CD4-positive, alpha-beta T cell treated with Interleukin-10 for 1 hour (primary cell): ENCODE measurements around the gene TFE3.

ENCODE experiments used
- DNase-seq: peaks from one replicate; pipeline ENCODE4 v3.0.0-alpha.2; 2020

TFE3 gene

GRCh38 chrX:49060914-49061313, 17.8 kb upstream of the TFE3 start:
- no peak for DNase-seq

GRCh38 chrX:49059681-49060085, 16.5 kb upstream of the TFE3 start:
- DNase-seq, result no peak

- DNase-seq, result no peak
These were observed 16.0 kb upstream of the TFE3 start for GRCh38 chrX:49059201-49059600.

GRCh38 chrX:49058794-49059193, 15.6 kb upstream of the TFE3 start, which contains the start of gene CCDC120:
CCDC120 (plus strand) TSS chrX:49058999; CDS start chrX:49062042, 3,043 bp downstream.
- no peak for DNase-seq

GRCh38 chrX:49054073-49054762, 11.1 kb upstream of the TFE3 start:
- no peak for DNase-seq

GRCh38 chrX:49053223-49054072, 10.3 kb upstream of the TFE3 start:
- peak; percentile 75 for DNase-seq

GRCh38 chrX:49043987-49044281, 777 bp upstream of the TFE3 start:
- DNase-seq, result no peak

- peak; percentile 18 for DNase-seq
These were observed 457 bp downstream of the TFE3 start for GRCh38 chrX:49042581-49043219.

GRCh38 chrX:49041744-49042580, 1.2 kb downstream of the TFE3 start:
- DNase-seq, result peak; percentile 28

- no peak for DNase-seq
These were observed 2.7 kb downstream of the TFE3 start for GRCh38 chrX:49040376-49040955.

- peak; percentile 60 for DNase-seq
These were observed 3.4 kb downstream of the TFE3 start for GRCh38 chrX:49039598-49040375.

- DNase-seq, result no peak
These were observed 5.2 kb downstream of the TFE3 start for GRCh38 chrX:49037883-49038475.

GRCh38 chrX:49030283-49030682, 12.9 kb downstream of the TFE3 start:
- no peak for DNase-seq

GRCh38 chrX:49029876-49030275, 13.3 kb downstream of the TFE3 start:
- no peak for DNase-seq

- DNase-seq, result no peak
These were observed 23.4 kb downstream of the TFE3 start for GRCh38 chrX:49019599-49020249.

- no peak for DNase-seq
These were observed 24.1 kb downstream of the TFE3 start for GRCh38 chrX:49019050-49019449.

- DNase-seq, result no peak
These were observed 39.5 kb downstream of the TFE3 start for GRCh38 chrX:49003696-49004095.

GRCh38 chrX:49002091-49002935, 40.8 kb downstream of the TFE3 start, which contains the start of gene GRIPAP1:
GRIPAP1 (minus strand) TSS chrX:49002264; CDS start chrX:49002229, 35 bp downstream.
- DNase-seq, result peak; percentile 91

- peak; percentile 77 for DNase-seq
These were observed 41.6 kb downstream of the TFE3 start for GRCh38 chrX:49001521-49002090.
